ENCODE measurements around the gene DLG2. TPM values are rescaled to one million over a fixed set of nuclear protein-coding genes. Genes with fewer than 3 reads are reported as not detected.

The DLG2 gene
- total and polyA plus RNA-seq, 7 donors: 0.60 to 25.8 (median 9.7) TPM; not detected in 1

- 61 to 62% methylated on average over 2 of the region's 2 CpGs for WGBS, 2 donors
- no peaks in the 10 kb centered on the region for H3K27me3 ChIP-seq
- H3K36me3 ChIP-seq: no peaks in the 10 kb centered on the region
- intact Hi-C loops (cut with DNase I): no loop called here
- DNase-seq: no peak
- TF ChIP-seq CTCF (IDR thresholded peaks at IDR 0.05): no peak
- no peak for TF ChIP-seq EP300 (IDR thresholded peaks at IDR 0.05)
- no peak for TF ChIP-seq POLR2AphosphoS5 (IDR thresholded peaks at IDR 0.05)
- TF ChIP-seq POLR2A (IDR thresholded peaks at IDR 0.05): no peak
- H3K4me3 ChIP-seq: no peak overlapping the region
- no peaks in the 10 kb centered on the region for H3K9me3 ChIP-seq
- H3K27ac ChIP-seq: no peak overlapping the region
- H3K4me1 ChIP-seq: no peaks in the 10 kb centered on the region
Observed at GRCh38 chr11:84430661-84431060, 1196.5 kb downstream of the DLG2 start.

GRCh38 chr11:84425673-84426072 is 1201.5 kb downstream of the DLG2 start:
- Histone ChIP-seq H3K36me3 (no peaks in the 10 kb centered on the region), H3K27ac (no peak overlapping the region)
- intact Hi-C loops (cut with DNase I): no loop called here

GRCh38 chr11:84420271-84420670 is 1206.9 kb downstream of the DLG2 start:
- H3K27ac ChIP-seq: no peak overlapping the region
- no peaks in the 10 kb centered on the region for H3K27me3 ChIP-seq
- TF ChIP-seq CTCF (IDR thresholded peaks at IDR 0.05) (no peak), POLR2A (IDR thresholded peaks at IDR 0.05) (no peak), EP300 (IDR thresholded peaks at IDR 0.05) (no peak), POLR2AphosphoS5 (IDR thresholded peaks at IDR 0.05) (no peak)
- WGBS, 2 donors: 61 to 75% methylated on average over 4 of the region's 4 CpGs
- no peak overlapping the region for H3K4me3 ChIP-seq
- no peaks in the 10 kb centered on the region for H3K36me3 ChIP-seq
- no peaks in the 10 kb centered on the region for H3K9me3 ChIP-seq
- no peaks in the 10 kb centered on the region for H3K4me1 ChIP-seq
- no peak for DNase-seq
- intact Hi-C loops (cut with DNase I): no loop called here

More at GRCh38 chr11:84425673-84426072, 1201.5 kb downstream of the DLG2 start:
- H3K4me1 ChIP-seq: no peaks in the 10 kb centered on the region
- H3K4me3 ChIP-seq: no peak overlapping the region
- TF ChIP-seq EP300 (IDR thresholded peaks at IDR 0.05) (no peak), CTCF (IDR thresholded peaks at IDR 0.05) (no peak), POLR2AphosphoS5 (IDR thresholded peaks at IDR 0.05) (no peak), POLR2A (IDR thresholded peaks at IDR 0.05) (no peak)
- H3K9me3 ChIP-seq: no peaks in the 10 kb centered on the region
- H3K27me3 ChIP-seq: no peaks in the 10 kb centered on the region
- DNase-seq: no peak

GRCh38 chr11:84419616-84420015 is 1207.5 kb downstream of the DLG2 start:
- TF ChIP-seq EP300 (IDR thresholded peaks at IDR 0.05): no peak
- TF ChIP-seq POLR2AphosphoS5 (IDR thresholded peaks at IDR 0.05): no peak
- no peak for TF ChIP-seq POLR2A (IDR thresholded peaks at IDR 0.05)
- no peak for TF ChIP-seq CTCF (IDR thresholded peaks at IDR 0.05)
- intact Hi-C loops (cut with DNase I): no loop called here
- H3K4me3 ChIP-seq: no peak overlapping the region
- H3K4me1 ChIP-seq: no peaks in the 10 kb centered on the region
- 42 to 65% methylated on average over 3 of the region's 3 CpGs for WGBS, 2 donors
- no peaks in the 10 kb centered on the region for H3K27me3 ChIP-seq
- no peak overlapping the region for H3K27ac ChIP-seq
- H3K36me3 ChIP-seq: no peaks in the 10 kb centered on the region
- no peaks in the 10 kb centered on the region for H3K9me3 ChIP-seq
- DNase-seq: no peak

- no peak overlapping the region for H3K27ac ChIP-seq
- TF ChIP-seq EP300 (IDR thresholded peaks at IDR 0.05): no peak
- no peak for TF ChIP-seq POLR2AphosphoS5 (IDR thresholded peaks at IDR 0.05)
- TF ChIP-seq CTCF (IDR thresholded peaks at IDR 0.05): no peak
- no peak for TF ChIP-seq POLR2A (IDR thresholded peaks at IDR 0.05)
- no peaks in the 10 kb centered on the region for H3K9me3 ChIP-seq
- no peaks in the 10 kb centered on the region for H3K4me1 ChIP-seq
- H3K4me3 ChIP-seq: no peak overlapping the region
- DNase-seq: no peak
- intact Hi-C loops (cut with DNase I): no loop called here
- H3K27me3 ChIP-seq: no peaks in the 10 kb centered on the region
- no peaks in the 10 kb centered on the region for H3K36me3 ChIP-seq
- 20 to 33% methylated on average over 1 of the region's 1 CpG for WGBS, 2 donors
Observed at GRCh38 chr11:84414920-84415319, 1212.2 kb downstream of the DLG2 start.

Data from sigmoid colon (tissue), 7 donors.